Fibroblast of mammary gland (primary cell): ENCODE measurements around the gene MDFIC2.

ENCODE experiments used
- DNase-seq: peaks from one replicate; pipeline ENCODE4 v3.0.0-alpha.2; 2010; ENCODE audit warnings: low read depth
- H3K4me3 ChIP-seq: 2 replicates; pipeline ENCODE4 v1.5.1; 2011; ENCODE audit warnings: low read depth, mild to moderate bottlenecking, low read length, moderate library complexity; ENCODE audit not compliant: control insufficient read depth
- CTCF ChIP-seq: conservative IDR thresholded peaks from 2 replicates; pipeline ENCODE4 v1.5.1; 2011; ENCODE audit warnings: low read depth, low read length, inconsistent platforms; ENCODE audit not compliant: control insufficient read depth, insufficient read depth

MDFIC2 gene

GRCh38 chr3:70264122-70264780 is 48.2 kb downstream of the MDFIC2 start:
- no peak overlapping the region for H3K4me3 ChIP-seq
- DNase-seq, result peak; percentile 31
- no peak for TF ChIP-seq CTCF

- DNase-seq, result no peak
- no peak for TF ChIP-seq CTCF
- H3K4me3 ChIP-seq, result no peak overlapping the region
Measured at GRCh38 chr3:70261283-70261682, 51.2 kb downstream of the MDFIC2 start.

- no peak for DNase-seq
- no peak for TF ChIP-seq CTCF
- no peak overlapping the region for H3K4me3 ChIP-seq
Measured at GRCh38 chr3:70256566-70256965, 55.9 kb downstream of the MDFIC2 start.

- DNase-seq, result no peak
- no peak overlapping the region for H3K4me3 ChIP-seq
- TF ChIP-seq CTCF, result no peak
Measured at GRCh38 chr3:70250492-70250891, 61.9 kb downstream of the MDFIC2 start.

- no peak overlapping the region for H3K4me3 ChIP-seq
- no peak for TF ChIP-seq CTCF
- DNase-seq, result peak; percentile 30
Measured at GRCh38 chr3:70249509-70250160, 62.8 kb downstream of the MDFIC2 start.

- no peak for DNase-seq
- H3K4me3 ChIP-seq, result no peak overlapping the region
- no peak for TF ChIP-seq CTCF
Measured at GRCh38 chr3:70248856-70249255, 63.6 kb downstream of the MDFIC2 start.

GRCh38 chr3:70247955-70248354 is 64.5 kb downstream of the MDFIC2 start:
- TF ChIP-seq CTCF, result no peak
- DNase-seq, result no peak

More at GRCh38 chr3:70247955-70248354, 64.5 kb downstream of the MDFIC2 start:
- H3K4me3 ChIP-seq, result no peak overlapping the region
